IMR-90 (cell line): Measurements from ENCODE around the gene ZBED1. TPM values are rescaled to one million over a fixed set of nuclear protein-coding genes. Genes with fewer than 3 reads are reported as not detected.

Experiments
- ATAC-seq: fragments of 200-7000 bp; cut with Tn5 transposase; 2 replicates; pipeline ENCODE4 v1.9.1; 2020; ENCODE audit warnings: low read depth, mild to moderate bottlenecking, moderate library complexity
- BruUV-seq: library from RNA; stranded (reverse); fragments of 400-500 nt; replicated peaks from 2 replicates; lab custom pipeline; 2021; lab: Mats Ljungman, UMichigan
- CTCF ChIA-PET: fragments of 300-600 bp; formaldehyde crosslinking; extraction: SDS; loops from one replicate; lab custom pipeline; 2021; ENCODE audit warnings: antibody characterized with exemption; lab: Yijun Ruan, JAX
- POLR2A ChIA-PET: fragments of 300-600 bp; sonication (Branson Sonifier 250); formaldehyde crosslinking; loops from one replicate; lab custom pipeline; 2022; ENCODE audit warnings: antibody characterized with exemption; ENCODE audit not compliant: unreplicated experiment; lab: Charles Lee
- DNase-seq: peaks from one replicate; pipeline ENCODE4 v3.0.0; 2013
- H2AFZ ChIP-seq: replicated peaks from 2 replicates; pipeline ENCODE3; 2013; ENCODE audit warnings: low read length, mild to moderate bottlenecking; ENCODE audit not compliant: poor library complexity
- H2AK5ac ChIP-seq: 2 replicates; pipeline ENCODE4 v1.6.1; 2013; ENCODE audit warnings: low read depth, low read length, inconsistent platforms
- H2AK9ac ChIP-seq: replicated peaks from 2 replicates; pipeline ENCODE3; 2013; ENCODE audit warnings: mild to moderate bottlenecking, low read depth, low read length, moderate library complexity; ENCODE audit not compliant: poor library complexity
- H2BK120ac ChIP-seq: 2 replicates; pipeline ENCODE4 v1.6.1; 2013; ENCODE audit warnings: low read depth, low read length, inconsistent platforms
- H2BK15ac ChIP-seq: 3 replicates; pipeline ENCODE4 v1.6.1; 2013; ENCODE audit warnings: low read depth, low read length, inconsistent platforms
- H2BK20ac ChIP-seq: 2 replicates; pipeline ENCODE4 v1.6.1; 2013; ENCODE audit warnings: low read depth, mild to moderate bottlenecking, inconsistent platforms, low read length, moderate library complexity
- H2BK5ac ChIP-seq: 2 replicates; pipeline ENCODE4 v1.6.1; 2013; ENCODE audit warnings: mild to moderate bottlenecking, low read depth, low read length, inconsistent platforms; ENCODE audit not compliant: poor library complexity, severe bottlenecking
- H3K14ac ChIP-seq: replicated peaks from 2 replicates; pipeline ENCODE4 v1.6.1; 2013; ENCODE audit warnings: low read depth, low read length, inconsistent platforms
- H3K18ac ChIP-seq: 2 replicates; pipeline ENCODE4 v1.6.1; 2013; ENCODE audit warnings: low read depth, low read length, control low read depth
- H3K23ac ChIP-seq: 2 replicates; pipeline ENCODE4 v1.6.1; 2013; ENCODE audit warnings: low read depth, low read length, inconsistent platforms
- H3K27ac ChIP-seq: 2 replicates; pipeline ENCODE4 v1.5.1; 2013; ENCODE audit warnings: mild to moderate bottlenecking, control low read depth, low read length; ENCODE audit not compliant: insufficient read depth
- H3K27me3 ChIP-seq: 2 replicates; pipeline ENCODE4 v1.6.1; 2013; ENCODE audit warnings: low read length; ENCODE audit not compliant: control insufficient read depth, insufficient read depth
- H3K36me3 ChIP-seq: 2 replicates; pipeline ENCODE4 v1.6.1; 2013; ENCODE audit warnings: low read length, mixed read lengths; ENCODE audit not compliant: control insufficient read depth, insufficient read depth
- H3K4ac ChIP-seq: 2 replicates; pipeline ENCODE4 v1.6.1; 2013; ENCODE audit warnings: low read depth, low read length, inconsistent platforms
- H3K4me1 ChIP-seq: 2 replicates; pipeline ENCODE4 v1.6.1; 2013; ENCODE audit warnings: low read length, mixed read lengths; ENCODE audit not compliant: control insufficient read depth, insufficient read depth
- H3K4me2 ChIP-seq: 2 replicates; pipeline ENCODE4 v1.6.1; 2013; ENCODE audit warnings: low read depth, mild to moderate bottlenecking, control low read depth, low read length, moderate library complexity
- H3K4me3 ChIP-seq: 2 replicates; pipeline ENCODE4 v1.5.1; 2013; ENCODE audit warnings: low read depth, mild to moderate bottlenecking, control low read depth, low read length, moderate library complexity; ENCODE audit not compliant: insufficient read depth
- H3K56ac ChIP-seq: 2 replicates; pipeline ENCODE4 v1.6.1; 2013; ENCODE audit warnings: low read length, inconsistent platforms; ENCODE audit not compliant: insufficient read depth; ENCODE audit errors: extremely low read depth
- H3K79me1 ChIP-seq, 2 experiments: 2 replicates each; pipeline ENCODE4 v1.6.1; 2013; ENCODE audit warnings: low read length in 2 of 2, inconsistent platforms in 1 of 2, low read depth in 1 of 2
- H3K9ac ChIP-seq: 2 replicates; pipeline ENCODE4 v1.6.1; 2013; ENCODE audit warnings: low read depth, low read length, control low read depth
- H3K9me1 ChIP-seq: 2 replicates; pipeline ENCODE4 v1.6.1; 2013; ENCODE audit warnings: low read length, inconsistent platforms; ENCODE audit not compliant: insufficient read depth
- H3K9me3 ChIP-seq: 2 replicates; pipeline ENCODE4 v1.6.1; 2013; ENCODE audit warnings: low read length; ENCODE audit not compliant: control insufficient read depth, insufficient read depth
- H4K20me1 ChIP-seq: 2 replicates; pipeline ENCODE4 v1.6.1; 2013; ENCODE audit warnings: low read length, inconsistent platforms; ENCODE audit not compliant: insufficient read depth
- H4K5ac ChIP-seq: 2 replicates; pipeline ENCODE4 v1.6.1; 2013; ENCODE audit warnings: mild to moderate bottlenecking, low read depth, low read length, control low read depth
- H4K8ac ChIP-seq, 2 experiments: 2 replicates each; pipeline ENCODE4 v1.6.1; 2013; ENCODE audit warnings: low read depth in 2 of 2, low read length in 2 of 2, control low read depth in 1 of 2, inconsistent platforms in 1 of 2
- H4K91ac ChIP-seq: 2 replicates; pipeline ENCODE4 v1.6.1; 2013; ENCODE audit warnings: low read depth, low read length, inconsistent platforms; ENCODE audit not compliant: insufficient read depth
- BHLHE40 ChIP-seq: fragments of 150-350 bp; IDR thresholded peaks from 2 replicates; pipeline ENCODE4 v1.6.1; 2016; ENCODE audit warnings: mild to moderate bottlenecking, low read depth, low read length
- CHD1 ChIP-seq: IDR thresholded peaks from 2 replicates; pipeline ENCODE4 v1.6.1; 2012; ENCODE audit warnings: low read depth, low read length, improper control_type of control experiment
- ELK1 ChIP-seq: fragments of 150-350 bp; IDR thresholded peaks from 2 replicates; pipeline ENCODE4 v1.6.1; 2016; ENCODE audit warnings: low read depth, mild to moderate bottlenecking, low read length, moderate library complexity, borderline replicate concordance
- MAFK ChIP-seq: IDR thresholded peaks from 2 replicates; pipeline ENCODE4 v1.6.1; 2012; ENCODE audit warnings: low read depth, low read length, improper control_type of control experiment
- MAZ ChIP-seq: IDR thresholded peaks from 2 replicates; pipeline ENCODE4 v1.6.1; 2012; ENCODE audit warnings: low read depth, mild to moderate bottlenecking, low read length, improper control_type of control experiment, moderate library complexity, borderline replicate concordance
- MXI1 ChIP-seq: IDR thresholded peaks from 2 replicates; pipeline ENCODE4 v1.6.1; 2012; ENCODE audit warnings: low read depth, mild to moderate bottlenecking, low read length, moderate library complexity, borderline replicate concordance
- NFE2L2 ChIP-seq: fragments of 150-350 bp; IDR thresholded peaks from 2 replicates; pipeline ENCODE4 v1.6.1; 2016; ENCODE audit warnings: low read depth, mild to moderate bottlenecking, low read length
- POLR2A ChIP-seq: IDR thresholded peaks from 2 replicates; pipeline ENCODE4 v1.6.1; 2012; ENCODE audit warnings: mild to moderate bottlenecking, low read depth, low read length
- RAD21 ChIP-seq: IDR thresholded peaks from 2 replicates; pipeline ENCODE4 v1.6.1; 2012; ENCODE audit warnings: low read length, improper control_type of control experiment
- RCOR1 ChIP-seq: IDR thresholded peaks from 2 replicates; pipeline ENCODE4 v1.6.1; 2012; ENCODE audit warnings: mild to moderate bottlenecking, low read length, improper control_type of control experiment; ENCODE audit not compliant: insufficient replicate concordance
- RFX5 ChIP-seq: IDR thresholded peaks from 2 replicates; pipeline ENCODE4 v1.8.0; 2012; ENCODE audit warnings: low read depth, mild to moderate bottlenecking, low read length, moderate library complexity
- SMC3 ChIP-seq: fragments of 150-350 bp; IDR thresholded peaks from 2 replicates; pipeline ENCODE4 v1.6.1; 2016; ENCODE audit warnings: low read depth, mild to moderate bottlenecking, antibody characterized with exemption, low read length, moderate library complexity
- WGBS, 2 experiments: methylation state at CpG; one replicate each; pipeline versions ENCODE4 v1.1.5 to v1.1.7; 2013; ENCODE audit warnings: missing lambda C conversion rate in 2 of 2; ENCODE audit not compliant: insufficient read length in 1 of 2; ENCODE audit errors: extremely low coverage in 2 of 2; 5-methylcytosine and 5-hydroxymethylcytosine counted together
- dilution Hi-C: fragments of 300-500 bp; cut with HindIII; formaldehyde crosslinking; loops from one replicate; pipeline ENCODE4 v1.14.3; 2018; ENCODE audit warnings: low sequenced_read_pairs; ENCODE audit not compliant: unreplicated experiment
- in situ Hi-C: fragments of 300-500 bp; cut with MboI; formaldehyde crosslinking; loops from 3 replicates; pipeline ENCODE4 v1.14.3; 2019; ENCODE audit warnings: low sequenced_read_pairs, inconsistent platforms, mixed read lengths
- intact Hi-C: fragments of 100-400 bp; cut with micrococcal nuclease; formaldehyde crosslinking; loops from 2 replicates; pipeline ENCODE4 v1.10.0; 2022
- polyA plus RNA-seq, 3 experiments: library from polyadenylated mRNA; depleted of rRNA; stranded (reverse); fragments of >200 nt; gene quantifications; 2 replicates each; pipeline ENCODE4 v1.2.3, GENCODE V29; 2012; ENCODE audit warnings: low replicate concordance in 1 of 3
- total RNA-seq: library from RNA; depleted of rRNA; stranded (reverse); fragments of >200 nt; gene quantifications from 2 replicates; pipeline ENCODE4 v1.2.3, GENCODE V29; 2012
- TF ChIP-seq, protein P1 (sequence below): conservative IDR thresholded peaks from 2 replicates; pipeline ENCODE4 v1.5.1; 2012; ENCODE audit warnings: mild to moderate bottlenecking, low read depth, low read length, improper control_type of control experiment

ZBED1 gene
- total and polyA plus RNA-seq, 2 of the 4 experiments (the other 2 are of a cell fraction) = 13.1 to 21.5 TPM

- no peak overlapping the region for H2BK20ac ChIP-seq
These were observed 19.8 kb upstream of the ZBED1 start for GRCh38 chrX:2520539-2520938.

More at GRCh38 chrX:2520539-2520938, 19.8 kb upstream of the ZBED1 start:
- no peak overlapping the region for H4K8ac ChIP-seq
- BruUV-seq = no TSS peak
- POLR2A ChIA-PET = no interaction called here
- no peak for ATAC-seq
- no peaks in the 10 kb centered on the region for H3K4me1 ChIP-seq
- no peak for DNase-seq
- dilution Hi-C loops = no loop called here
- H2AK5ac ChIP-seq = no peak overlapping the region
- H3K79me1 ChIP-seq = no peaks in the 10 kb centered on the region
- no peak overlapping the region for H4K91ac ChIP-seq
- no peaks in the 10 kb centered on the region for H4K20me1 ChIP-seq
- no peaks in the 10 kb centered on the region; the same call in 1 of the 2 replicates for H3K27me3 ChIP-seq
- no peak overlapping the region for H3K18ac ChIP-seq
- no peak overlapping the region for H2AK9ac ChIP-seq
- no peak overlapping the region for H2BK5ac ChIP-seq
- TF ChIP-seq RFX5 = no peak
- no peak for TF ChIP-seq BHLHE40
- no peak for TF ChIP-seq MAZ
- TF ChIP-seq MXI1 = no peak
- no peak for TF ChIP-seq RCOR1
- TF ChIP-seq ELK1 = no peak
- TF ChIP-seq CHD1 = no peak
- no peak for TF ChIP-seq MAFK
- TF ChIP-seq NFE2L2 = no peak
- no peak for TF ChIP-seq POLR2A
- no peak for TF ChIP-seq RAD21
- no peak for TF ChIP-seq SMC3
- TF ChIP-seq, protein P1, sequence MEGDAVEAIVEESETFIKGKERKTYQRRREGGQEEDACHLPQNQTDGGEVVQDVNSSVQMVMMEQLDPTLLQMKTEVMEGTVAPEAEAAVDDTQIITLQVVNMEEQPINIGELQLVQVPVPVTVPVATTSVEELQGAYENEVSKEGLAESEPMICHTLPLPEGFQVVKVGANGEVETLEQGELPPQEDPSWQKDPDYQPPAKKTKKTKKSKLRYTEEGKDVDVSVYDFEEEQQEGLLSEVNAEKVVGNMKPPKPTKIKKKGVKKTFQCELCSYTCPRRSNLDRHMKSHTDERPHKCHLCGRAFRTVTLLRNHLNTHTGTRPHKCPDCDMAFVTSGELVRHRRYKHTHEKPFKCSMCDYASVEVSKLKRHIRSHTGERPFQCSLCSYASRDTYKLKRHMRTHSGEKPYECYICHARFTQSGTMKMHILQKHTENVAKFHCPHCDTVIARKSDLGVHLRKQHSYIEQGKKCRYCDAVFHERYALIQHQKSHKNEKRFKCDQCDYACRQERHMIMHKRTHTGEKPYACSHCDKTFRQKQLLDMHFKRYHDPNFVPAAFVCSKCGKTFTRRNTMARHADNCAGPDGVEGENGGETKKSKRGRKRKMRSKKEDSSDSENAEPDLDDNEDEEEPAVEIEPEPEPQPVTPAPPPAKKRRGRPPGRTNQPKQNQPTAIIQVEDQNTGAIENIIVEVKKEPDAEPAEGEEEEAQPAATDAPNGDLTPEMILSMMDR = no peak
- no peak overlapping the region for H3K4ac ChIP-seq
- no peaks in the 10 kb centered on the region; the same call in 1 of the 2 replicates for H3K9me3 ChIP-seq
- H3K36me3 ChIP-seq = no peaks in the 10 kb centered on the region
- no peak overlapping the region for H3K23ac ChIP-seq
- H4K5ac ChIP-seq = no peak overlapping the region
- H2BK120ac ChIP-seq = no peak overlapping the region
- no peaks in the 10 kb centered on the region for H3K9me1 ChIP-seq
- H3K4me2 ChIP-seq = no peak overlapping the region
- H2AFZ ChIP-seq = no peak overlapping the region
- H2BK15ac ChIP-seq = no peak overlapping the region
- H3K27ac ChIP-seq = no peak overlapping the region
- intact Hi-C loops = no loop called here
- CTCF ChIA-PET = no interaction called here
- H3K56ac ChIP-seq = no peak overlapping the region
- H3K4me3 ChIP-seq = no peak overlapping the region
- H3K14ac ChIP-seq = no peak overlapping the region
- H3K9ac ChIP-seq = no peak overlapping the region
- in situ Hi-C loops = no loop called here
- 90 to 98% methylated on average over 4 to 8 of the region's 8 CpGs for WGBS, 2 experiments
